ENCODE results near the gene PCDHA13.

Gene PCDHA13

DNA sequence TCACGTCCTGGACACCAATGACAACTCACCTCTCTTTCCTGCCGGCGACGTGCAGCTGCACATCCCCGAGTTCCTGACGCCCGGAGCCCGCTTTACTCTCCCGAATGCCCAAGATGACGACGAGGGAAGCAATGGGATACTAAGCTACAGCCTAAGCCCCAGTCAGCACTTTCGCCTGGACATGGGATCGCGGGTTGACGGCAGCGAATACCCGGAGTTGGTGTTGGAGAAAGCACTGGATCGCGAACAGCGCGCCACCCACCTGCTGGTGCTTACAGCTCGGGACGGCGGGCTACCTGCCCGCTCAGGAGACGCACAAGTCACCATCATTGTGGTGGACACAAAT lies 45.3 kb downstream of the PCDHA13 start:
- DNase-seq (ENCODE audit: low spot score) (no peak), ATAC-seq (ENCODE audit: low read depth) (peak; percentile 8)
- Histone ChIP-seq H3K36me3 (ENCODE audit: low read depth) (no peaks in the 10 kb centered on the region), H3K9me3 (ENCODE audit: severe bottlenecking) (no peaks in the 10 kb centered on the region), H3K4me3 (ENCODE audit: severe bottlenecking) (peak overlapping the region; percentile 46), H3K27me3 (ENCODE audit: insufficient read depth, poor library complexity, severe bottlenecking) (peaks cover 6% of the 10 kb centered on the region), H3K27ac (ENCODE audit: poor library complexity, severe bottlenecking) (no peak overlapping the region), H3K4me1 (ENCODE audit: insufficient read depth, poor library complexity, severe bottlenecking) (peaks cover 2% of the 10 kb centered on the region)
- TF ChIP-seq, protein P1, sequence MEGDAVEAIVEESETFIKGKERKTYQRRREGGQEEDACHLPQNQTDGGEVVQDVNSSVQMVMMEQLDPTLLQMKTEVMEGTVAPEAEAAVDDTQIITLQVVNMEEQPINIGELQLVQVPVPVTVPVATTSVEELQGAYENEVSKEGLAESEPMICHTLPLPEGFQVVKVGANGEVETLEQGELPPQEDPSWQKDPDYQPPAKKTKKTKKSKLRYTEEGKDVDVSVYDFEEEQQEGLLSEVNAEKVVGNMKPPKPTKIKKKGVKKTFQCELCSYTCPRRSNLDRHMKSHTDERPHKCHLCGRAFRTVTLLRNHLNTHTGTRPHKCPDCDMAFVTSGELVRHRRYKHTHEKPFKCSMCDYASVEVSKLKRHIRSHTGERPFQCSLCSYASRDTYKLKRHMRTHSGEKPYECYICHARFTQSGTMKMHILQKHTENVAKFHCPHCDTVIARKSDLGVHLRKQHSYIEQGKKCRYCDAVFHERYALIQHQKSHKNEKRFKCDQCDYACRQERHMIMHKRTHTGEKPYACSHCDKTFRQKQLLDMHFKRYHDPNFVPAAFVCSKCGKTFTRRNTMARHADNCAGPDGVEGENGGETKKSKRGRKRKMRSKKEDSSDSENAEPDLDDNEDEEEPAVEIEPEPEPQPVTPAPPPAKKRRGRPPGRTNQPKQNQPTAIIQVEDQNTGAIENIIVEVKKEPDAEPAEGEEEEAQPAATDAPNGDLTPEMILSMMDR (IDR thresholded peaks at IDR 0.05; ENCODE audit: poor library complexity, severe bottlenecking), result no peak
